Suppressor macrophage treated with lipopolysaccharide for 1 hour (primary cell): Measurements from ENCODE around the gene RETN.

Experiments
- DNase-seq, 3 donors: peaks; one replicate each; pipeline ENCODE4 v3.0.0-alpha.2; 2020 to 2022

Gene RETN

GRCh38 chr19:7661744-7662538 is 6.9 kb upstream of the RETN start:
- peak; percentile 35 to 52 (median 44) for DNase-seq

GRCh38 chr19:7662657-7663056 is 6.2 kb upstream of the RETN start:
- no peak for DNase-seq

- no peak for DNase-seq
These were observed 5.1 kb upstream of the RETN start for GRCh38 chr19:7663706-7664105.

- no peak for DNase-seq
These were observed 3.8 kb upstream of the RETN start for GRCh38 chr19:7665076-7665475.

GRCh38 chr19:7669641-7670040 is 792 bp downstream of the RETN start:
- DNase-seq = no peak

GRCh38 chr19:7670150-7670783 is 1.4 kb downstream of the RETN start:
- peak; percentile 29 to 67 (median 54) for DNase-seq

- no peak for DNase-seq
These were observed 1.9 kb downstream of the RETN start for GRCh38 chr19:7670790-7671189.

- no peak for DNase-seq
These were observed 3.7 kb downstream of the RETN start for GRCh38 chr19:7672522-7672921.

- DNase-seq = peak; percentile 88 to 93 (median 91)
These were observed 5.5 kb downstream of the RETN start for GRCh38 chr19:7674010-7675005.

GRCh38 chr19:7676376-7676775 is 7.5 kb downstream of the RETN start:
- DNase-seq = peak; percentile 57 to 64 (median 58)

GRCh38 chr19:7676854-7677253 is 8.0 kb downstream of the RETN start, which contains the start of gene MCEMP1:
TSS of gene MCEMP1 (plus strand) at chr19:7677090. CDS start at chr19:7677121, 31 bp downstream.
- DNase-seq = peak; percentile 49 to 62 (median 51)

- DNase-seq = no peak
These were observed 8.9 kb downstream of the RETN start for GRCh38 chr19:7677669-7678311.

GRCh38 chr19:7678971-7679751 is 10.3 kb downstream of the RETN start:
- DNase-seq = peak; percentile 50 to 52 (median 51)

GRCh38 chr19:7679771-7680605 is 11.1 kb downstream of the RETN start:
- no peak for DNase-seq

- peak; percentile 90 to 97 (median 96) for DNase-seq
These were observed 11.9 kb downstream of the RETN start, which contains the start of gene TRAPPC5 for GRCh38 chr19:7680606-7681339. TSS of gene TRAPPC5 (plus strand) at chr19:7680833. CDS start at chr19:7682254, 1,421 bp downstream.

- peak; percentile 89 to 95 (median 94) for DNase-seq
These were observed 12.7 kb downstream of the RETN start for GRCh38 chr19:7681340-7682174.

GRCh38 chr19:7682175-7682855 is 13.5 kb downstream of the RETN start:
- DNase-seq = peak in 1 of 3 donors; percentile 23
